ENCODE data around the gene TXNL1.

DNA sequence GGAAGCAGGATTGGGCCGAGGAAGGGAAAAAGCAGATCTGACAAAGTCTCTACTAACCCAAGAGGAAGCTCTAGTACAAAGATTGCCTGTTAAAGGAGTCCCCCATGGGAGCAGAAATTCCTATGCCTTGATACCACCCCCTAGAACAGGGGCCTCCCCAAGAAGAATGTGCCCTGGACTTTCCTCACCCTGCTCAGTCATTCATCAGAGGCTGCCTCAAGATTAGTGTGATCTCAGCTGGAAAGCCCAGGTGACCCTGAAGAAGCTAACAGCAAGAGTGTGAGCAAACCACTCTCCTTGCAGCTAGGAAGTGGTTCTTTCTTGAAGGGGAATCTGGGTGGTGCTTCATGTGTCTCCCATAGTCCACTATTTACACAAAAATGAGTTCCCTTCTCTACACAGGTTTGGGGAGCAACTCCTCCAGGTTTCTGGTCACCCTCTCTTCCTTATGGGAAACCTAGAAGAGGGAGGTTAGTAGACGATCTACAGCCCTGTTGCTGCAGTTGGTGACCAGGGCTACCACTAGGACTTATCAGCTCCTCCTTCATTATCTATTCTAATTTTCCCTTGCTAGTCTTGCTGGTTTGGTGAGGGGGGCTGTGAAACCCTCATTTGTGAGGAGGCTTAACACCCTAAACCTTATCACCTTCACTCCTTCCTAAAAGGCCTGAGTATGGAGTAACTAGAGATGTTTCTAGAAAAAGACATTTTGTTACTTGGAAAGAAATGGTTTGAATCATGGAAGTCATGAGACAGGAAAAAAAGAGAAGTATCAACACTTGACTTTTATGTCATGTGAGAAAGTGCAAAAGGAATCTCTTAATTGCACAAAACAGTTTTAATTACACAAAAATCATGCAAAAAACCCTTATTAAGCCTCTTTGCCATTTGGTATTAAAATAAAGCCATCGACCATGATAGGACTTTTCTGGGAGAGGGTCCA, 9.8 kb upstream of the TXNL1 start:
- TF ChIP-seq, protein P1, sequence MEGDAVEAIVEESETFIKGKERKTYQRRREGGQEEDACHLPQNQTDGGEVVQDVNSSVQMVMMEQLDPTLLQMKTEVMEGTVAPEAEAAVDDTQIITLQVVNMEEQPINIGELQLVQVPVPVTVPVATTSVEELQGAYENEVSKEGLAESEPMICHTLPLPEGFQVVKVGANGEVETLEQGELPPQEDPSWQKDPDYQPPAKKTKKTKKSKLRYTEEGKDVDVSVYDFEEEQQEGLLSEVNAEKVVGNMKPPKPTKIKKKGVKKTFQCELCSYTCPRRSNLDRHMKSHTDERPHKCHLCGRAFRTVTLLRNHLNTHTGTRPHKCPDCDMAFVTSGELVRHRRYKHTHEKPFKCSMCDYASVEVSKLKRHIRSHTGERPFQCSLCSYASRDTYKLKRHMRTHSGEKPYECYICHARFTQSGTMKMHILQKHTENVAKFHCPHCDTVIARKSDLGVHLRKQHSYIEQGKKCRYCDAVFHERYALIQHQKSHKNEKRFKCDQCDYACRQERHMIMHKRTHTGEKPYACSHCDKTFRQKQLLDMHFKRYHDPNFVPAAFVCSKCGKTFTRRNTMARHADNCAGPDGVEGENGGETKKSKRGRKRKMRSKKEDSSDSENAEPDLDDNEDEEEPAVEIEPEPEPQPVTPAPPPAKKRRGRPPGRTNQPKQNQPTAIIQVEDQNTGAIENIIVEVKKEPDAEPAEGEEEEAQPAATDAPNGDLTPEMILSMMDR (conservative IDR thresholded peaks at IDR 0.05; ENCODE audit: low read depth, low read length): no peak
- no peak for TF ChIP-seq EZH2 (IDR thresholded peaks at IDR 0.05; ENCODE audit: low read length, unreplicated experiment)
- no peak for TF ChIP-seq EZH2phosphoT487 (IDR thresholded peaks at IDR 0.05; ENCODE audit: borderline replicate concordance, low read length)
